SU-DHL-6 (cell line): ENCODE data around the gene MAST4.

Experiments used
- H2AFZ ChIP-seq: fragments of 200-600 bp; sonication (generic); 2 replicates; pipeline ENCODE4 v1.6.1; 2014; ENCODE audit warnings: low read depth, mild to moderate bottlenecking, moderate library complexity, mixed read lengths, antibody characterized with exemption, low read length; ENCODE audit not compliant: severe bottlenecking
- H3F3A ChIP-seq: fragments of 200-600 bp; shearing (Covaris generic); 2 replicates; pipeline ENCODE4 v1.6.0; 2016; ENCODE audit warnings: antibody characterized with exemption, mild to moderate bottlenecking; ENCODE audit not compliant: insufficient read depth
- H3K27ac ChIP-seq: fragments of 200-600 bp; sonication (generic); 2 replicates; pipeline ENCODE4 v1.5.1; 2016; ENCODE audit warnings: low read depth, mild to moderate bottlenecking, low read length, moderate library complexity, mixed read lengths
- H3K27me3 ChIP-seq: fragments of 200-600 bp; sonication (generic), shearing (Covaris generic); 2 replicates; pipeline ENCODE4 v1.6.0; 2014; ENCODE audit warnings: mild to moderate bottlenecking, low read length
- H3K36me3 ChIP-seq: fragments of 200-600 bp; sonication (generic); 2 replicates; pipeline ENCODE4 v1.6.1; 2014; ENCODE audit warnings: mild to moderate bottlenecking, low read length, mixed read lengths
- H3K4me2 ChIP-seq: fragments of 300-600, 200-600 bp; shearing (Covaris generic), sonication (generic); 2 replicates; pipeline ENCODE4 v1.6.0; 2014; ENCODE audit warnings: low read length, low read depth, mild to moderate bottlenecking; ENCODE audit not compliant: poor library complexity, severe bottlenecking
- H3K4me3 ChIP-seq: fragments of 200-600 bp; sonication (generic); 2 replicates; pipeline ENCODE4 v1.5.1; 2014; ENCODE audit warnings: antibody characterized with exemption, low read length, mild to moderate bottlenecking, mixed read lengths; ENCODE audit not compliant: insufficient read depth, poor library complexity, severe bottlenecking
- H3K79me2 ChIP-seq: fragments of 200-600 bp; sonication (generic); 2 replicates; pipeline ENCODE4 v1.6.1; 2014; ENCODE audit warnings: mild to moderate bottlenecking, low read length, moderate library complexity; ENCODE audit not compliant: insufficient read depth
- H3K9ac ChIP-seq: fragments of 200-600 bp; sonication (generic); 2 replicates; pipeline ENCODE4 v1.7.0; 2014; ENCODE audit warnings: mild to moderate bottlenecking, low read length
- H3K9me2 ChIP-seq: fragments of 200-600 bp; sonication (generic); replicated peaks from 2 replicates; pipeline ENCODE4 v1.6.1; 2014; ENCODE audit warnings: low read length; ENCODE audit not compliant: insufficient read depth
- H3K9me3 ChIP-seq: fragments of 200-600 bp; sonication (generic); 2 replicates; pipeline ENCODE4 v1.6.1; 2014; ENCODE audit warnings: low read length, mixed read lengths; ENCODE audit not compliant: insufficient read depth
- H4K20me1 ChIP-seq: fragments of 200-600 bp; sonication (generic); 2 replicates; pipeline ENCODE4 v1.6.1; 2014; ENCODE audit warnings: low read depth, mild to moderate bottlenecking, antibody characterized with exemption, low read length, moderate library complexity, mixed read lengths
- EZH2phosphoT487 ChIP-seq: fragments of 200-600 bp; sonication (generic), shearing (Covaris generic); conservative IDR thresholded peaks from 2 replicates; pipeline ENCODE4 v1.6.1; 2018; ENCODE audit warnings: mild to moderate bottlenecking, antibody characterized with exemption, low read length, moderate library complexity, mixed read lengths
- TF ChIP-seq, protein P1 (sequence below): fragments of 200-600 bp; sonication (generic); IDR thresholded peaks from one replicate; pipeline ENCODE4 v1.5.1; 2017; ENCODE audit warnings: antibody characterized with exemption, mild to moderate bottlenecking, low read length, moderate library complexity; ENCODE audit not compliant: insufficient read depth, poor library complexity, severe bottlenecking

MAST4 gene

DNA sequence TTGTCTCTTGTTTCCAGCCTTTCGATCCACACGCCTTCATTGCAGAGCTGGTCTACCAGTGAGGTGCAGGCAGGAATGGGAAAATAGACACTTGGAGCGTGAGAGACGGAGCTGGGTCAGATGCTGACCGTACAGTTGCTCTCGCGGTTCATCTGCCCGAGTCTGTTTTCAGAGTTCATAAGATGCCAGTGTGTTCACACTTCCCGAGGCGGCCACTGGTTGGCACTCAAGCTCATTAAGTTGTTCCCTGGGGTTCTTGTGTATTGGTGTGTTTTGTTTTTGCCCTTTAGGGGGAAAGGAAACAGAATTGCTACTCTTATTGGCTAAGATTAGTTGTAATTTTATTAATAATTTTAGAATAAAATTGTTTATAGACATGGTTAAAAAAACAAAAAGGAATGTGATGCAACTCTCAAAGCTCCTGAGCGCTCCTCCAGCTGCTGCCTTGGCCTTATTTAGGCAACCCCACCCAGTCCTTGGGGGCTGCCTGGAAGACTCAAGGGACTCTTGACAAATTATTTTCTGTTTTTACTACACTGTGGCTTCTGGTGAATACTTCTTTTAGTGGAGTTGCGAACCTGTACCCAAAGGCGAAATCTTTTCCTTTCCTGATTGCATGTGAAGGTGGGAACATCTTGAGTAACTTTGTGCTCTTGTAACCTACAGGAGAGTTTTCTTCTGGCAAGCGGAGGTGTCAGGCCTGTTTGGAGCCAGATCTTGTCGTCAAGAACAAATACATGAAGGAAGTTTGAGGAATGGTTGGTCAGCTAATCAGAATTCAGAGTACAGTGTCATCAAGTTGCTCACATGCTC lies 146.1 kb downstream of the MAST4 start:
- H3K27ac ChIP-seq: no peak overlapping the region
- H3K4me3 ChIP-seq: no peak overlapping the region
- no peaks in the 10 kb centered on the region for H3K9me2 ChIP-seq
- H3F3A ChIP-seq: no peaks in the 10 kb centered on the region
- no peak overlapping the region for H3K4me2 ChIP-seq
- H3K79me2 ChIP-seq: no peaks in the 10 kb centered on the region
- H3K36me3 ChIP-seq: no peaks in the 10 kb centered on the region
- TF ChIP-seq, protein P1, sequence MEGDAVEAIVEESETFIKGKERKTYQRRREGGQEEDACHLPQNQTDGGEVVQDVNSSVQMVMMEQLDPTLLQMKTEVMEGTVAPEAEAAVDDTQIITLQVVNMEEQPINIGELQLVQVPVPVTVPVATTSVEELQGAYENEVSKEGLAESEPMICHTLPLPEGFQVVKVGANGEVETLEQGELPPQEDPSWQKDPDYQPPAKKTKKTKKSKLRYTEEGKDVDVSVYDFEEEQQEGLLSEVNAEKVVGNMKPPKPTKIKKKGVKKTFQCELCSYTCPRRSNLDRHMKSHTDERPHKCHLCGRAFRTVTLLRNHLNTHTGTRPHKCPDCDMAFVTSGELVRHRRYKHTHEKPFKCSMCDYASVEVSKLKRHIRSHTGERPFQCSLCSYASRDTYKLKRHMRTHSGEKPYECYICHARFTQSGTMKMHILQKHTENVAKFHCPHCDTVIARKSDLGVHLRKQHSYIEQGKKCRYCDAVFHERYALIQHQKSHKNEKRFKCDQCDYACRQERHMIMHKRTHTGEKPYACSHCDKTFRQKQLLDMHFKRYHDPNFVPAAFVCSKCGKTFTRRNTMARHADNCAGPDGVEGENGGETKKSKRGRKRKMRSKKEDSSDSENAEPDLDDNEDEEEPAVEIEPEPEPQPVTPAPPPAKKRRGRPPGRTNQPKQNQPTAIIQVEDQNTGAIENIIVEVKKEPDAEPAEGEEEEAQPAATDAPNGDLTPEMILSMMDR: peak; percentile 17
- no peak for TF ChIP-seq EZH2phosphoT487
- H3K9ac ChIP-seq: no peak overlapping the region
- no peaks in the 10 kb centered on the region for H3K9me3 ChIP-seq
- H2AFZ ChIP-seq: no peak overlapping the region
- H3K27me3 ChIP-seq: no peaks in the 10 kb centered on the region
- H4K20me1 ChIP-seq: no peaks in the 10 kb centered on the region

DNA sequence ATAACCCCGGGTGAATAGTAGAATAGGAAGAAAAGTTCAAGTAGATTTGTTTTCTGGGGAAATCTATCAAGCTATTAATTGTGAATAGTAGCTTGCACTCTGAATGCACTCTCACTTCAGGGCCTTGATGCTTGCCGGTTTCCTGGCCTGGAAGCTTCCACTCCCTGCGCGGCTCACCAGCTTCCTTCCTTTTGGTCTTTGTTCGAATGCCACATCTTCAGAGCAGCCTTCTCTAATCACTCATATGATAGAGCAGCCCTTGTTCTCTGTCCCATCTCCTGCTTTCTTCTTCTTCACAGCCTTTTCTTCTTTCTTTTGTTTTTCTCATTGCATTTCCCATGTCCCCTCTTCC lies 146.7 kb downstream of the MAST4 start:
- no peak overlapping the region for H3K4me3 ChIP-seq
- no peaks in the 10 kb centered on the region for H3K36me3 ChIP-seq
- H3K9me3 ChIP-seq: no peaks in the 10 kb centered on the region
- no peaks in the 10 kb centered on the region for H4K20me1 ChIP-seq
- no peak overlapping the region for H3K27ac ChIP-seq
- H3K79me2 ChIP-seq: no peaks in the 10 kb centered on the region
- H3K9ac ChIP-seq: no peak overlapping the region
- no peaks in the 10 kb centered on the region for H3F3A ChIP-seq
- H2AFZ ChIP-seq: no peak overlapping the region
- no peaks in the 10 kb centered on the region for H3K9me2 ChIP-seq
- TF ChIP-seq EZH2phosphoT487: no peak
- TF ChIP-seq, protein P1: no peak
- H3K27me3 ChIP-seq: no peaks in the 10 kb centered on the region
- no peak overlapping the region for H3K4me2 ChIP-seq

DNA sequence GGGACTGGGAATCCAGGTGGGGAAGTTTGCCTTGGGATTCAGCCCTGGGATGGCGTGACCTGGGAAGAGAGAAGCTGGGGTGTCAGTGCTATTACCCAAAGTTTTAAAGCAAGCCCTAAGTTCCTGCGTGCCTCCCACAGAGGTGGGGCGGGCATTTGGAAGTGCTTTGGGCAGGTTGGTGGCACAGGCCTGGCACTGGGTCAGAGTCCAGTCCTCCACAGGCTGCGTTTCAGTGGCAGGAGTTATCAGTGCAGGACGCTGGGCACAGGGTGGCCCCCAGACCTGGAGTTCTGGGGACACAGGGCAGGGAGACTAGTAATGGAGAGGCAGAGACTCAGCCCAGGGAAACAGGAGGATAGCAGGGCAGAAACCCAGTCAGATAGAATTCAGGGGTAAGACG lies 147.2 kb downstream of the MAST4 start:
- Histone ChIP-seq H2AFZ (no peak overlapping the region), H3K27ac (no peak overlapping the region), H4K20me1 (no peaks in the 10 kb centered on the region), H3K9me2 (no peaks in the 10 kb centered on the region), H3K36me3 (no peaks in the 10 kb centered on the region), H3K9ac (no peak overlapping the region), H3K4me2 (no peak overlapping the region), H3F3A (no peaks in the 10 kb centered on the region), H3K9me3 (no peaks in the 10 kb centered on the region), H3K27me3 (no peaks in the 10 kb centered on the region), H3K4me3 (no peak overlapping the region), H3K79me2 (no peaks in the 10 kb centered on the region)
- no peak for TF ChIP-seq EZH2phosphoT487
- TF ChIP-seq, protein P1: no peak
